Caco-2 (cell line): ENCODE measurements around the gene GNB1. TPM values are rescaled to one million over a fixed set of nuclear protein-coding genes. Genes with fewer than 3 reads are reported as not detected.

Experiments
- BruUV-seq: library from RNA; stranded (reverse); fragments of 400-500 nt; replicated peaks from 2 replicates; lab custom pipeline; 2021; lab: Mats Ljungman, UMichigan
- CTCF ChIA-PET: fragments of 300-600 bp; sonication (Branson Sonifier 250); formaldehyde crosslinking; loops from one replicate; lab custom pipeline; 2022; ENCODE audit warnings: antibody characterized with exemption; lab: Charles Lee
- POLR2A ChIA-PET: fragments of 300-600 bp; sonication (Branson Sonifier 250); formaldehyde crosslinking; loops from one replicate; lab custom pipeline; 2022; ENCODE audit warnings: antibody characterized with exemption; lab: Charles Lee
- DNase-seq, 2 experiments: peaks; one replicate each; pipeline versions ENCODE4 v3.0.0 to v3.0.0-alpha.2; 2020 to 2022
- H3K27me3 ChIP-seq: replicated peaks from 2 replicates; pipeline ENCODE4 v1.6.0; 2011; ENCODE audit warnings: low read length; ENCODE audit not compliant: control insufficient read depth, insufficient read depth
- H3K36me3 ChIP-seq: 2 replicates; pipeline ENCODE4 v1.5.1; 2011; ENCODE audit warnings: low read length; ENCODE audit not compliant: control insufficient read depth, insufficient read depth
- H3K4me1 ChIP-seq: fragments of 250-450 bp; sonication (Bioruptor Pico); 2 replicates; pipeline ENCODE4 v1.5.1; 2020; ENCODE audit warnings: mild to moderate bottlenecking
- H3K4me3 ChIP-seq: 2 replicates; pipeline ENCODE4 v1.5.1; 2011; ENCODE audit warnings: low read depth, mild to moderate bottlenecking, control low read depth, low read length
- H3K9me3 ChIP-seq: fragments of 250-450 bp; sonication (Bioruptor Pico); 2 replicates; pipeline ENCODE4 v1.5.1; 2020; ENCODE audit warnings: mild to moderate bottlenecking, moderate library complexity
- H3K27ac Mint-ChIP-seq: one replicate; pipeline ENCODE4 v1.8.0; 2022; ENCODE audit warnings: mixed read lengths; ENCODE audit not compliant: unreplicated experiment
- H3K27me3 Mint-ChIP-seq: one replicate; pipeline ENCODE4 v1.8.0; 2022; ENCODE audit warnings: mixed read lengths; ENCODE audit not compliant: insufficient read depth, unreplicated experiment
- H3K36me3 Mint-ChIP-seq: one replicate; pipeline ENCODE4 v1.8.0; 2022; ENCODE audit warnings: mild to moderate bottlenecking, mixed read lengths; ENCODE audit not compliant: insufficient read depth, unreplicated experiment
- H3K4me1 Mint-ChIP-seq: one replicate; pipeline ENCODE4 v1.8.0; 2022; ENCODE audit warnings: low read depth, mixed read lengths; ENCODE audit not compliant: unreplicated experiment
- H3K4me3 Mint-ChIP-seq: one replicate; pipeline ENCODE4 v1.8.0; 2022; ENCODE audit warnings: mild to moderate bottlenecking, moderate library complexity, mixed read lengths; ENCODE audit not compliant: unreplicated experiment
- H3K9me3 Mint-ChIP-seq: one replicate; pipeline ENCODE4 v1.8.0; 2022; ENCODE audit warnings: mixed read lengths; ENCODE audit not compliant: unreplicated experiment
- CTCF ChIP-seq, 2 experiments: fragments of 200-600 bp in 1 of 2; IDR thresholded peaks; 1 replicate in 1 of 2; 2 replicates in 1 of 2; pipeline versions ENCODE4 v1.5.1 to v1.8.0; 2011 to 2022; ENCODE audit warnings: antibody characterized with exemption in 1 of 2, control low read depth in 1 of 2, inconsistent platforms in 1 of 2, low read depth in 1 of 2, low read length in 1 of 2, mild to moderate bottlenecking in 1 of 2, moderate library complexity in 1 of 2; ENCODE audit not compliant: insufficient read depth in 1 of 2, severe bottlenecking in 1 of 2, unreplicated experiment in 1 of 2
- intact Hi-C: fragments of 100-400 bp; cut with micrococcal nuclease; formaldehyde crosslinking; loops from one replicate; pipeline ENCODE4 v1.10.0; 2022; ENCODE audit not compliant: unreplicated experiment
- total RNA-seq: library from RNA; stranded (reverse); gene quantifications from 2 replicates; pipeline ENCODE4 v1.2.3, GENCODE V29; 2022

Gene GNB1
- total RNA-seq, 1 experiment from 2014 or later, result 301 TPM

- Histone ChIP-seq H3K9me3 (peaks cover 2% of the 10 kb centered on the region; the same call in 1 of the 2 replicates), H3K4me1 (peaks cover 23% of the 10 kb centered on the region), H3K4me3 (peak overlapping the region; percentile 16), H3K27me3 (no peaks in the 10 kb centered on the region), H3K36me3 (peaks cover 2% of the 10 kb centered on the region; the same call in 1 of the 2 replicates)
- TF ChIP-seq CTCF (IDR thresholded peaks at IDR 0.05; ENCODE audit: insufficient read depth in 1 of 2, low read depth in 1 of 2, low read length in 1 of 2, severe bottlenecking in 1 of 2, unreplicated experiment in 1 of 2), result no peak
- no TSS peak for BruUV-seq
- CTCF ChIA-PET, result no interaction called here
- DNase-seq, result peak in 1 of 2 experiments; percentile 39
- intact Hi-C loops, result no loop called here
- POLR2A ChIA-PET, result no interaction called here
- Mint-ChIP-seq H3K27ac (no peak overlapping the region), H3K9me3 (no peaks in the 10 kb centered on the region), H3K36me3 (peaks cover 46% of the 10 kb centered on the region), H3K4me1 (no peaks in the 10 kb centered on the region), H3K4me3 (no peak overlapping the region), H3K27me3 (no peaks in the 10 kb centered on the region)
Measured at GRCh38 chr1:1782399-1783221, 108.3 kb downstream of the GNB1 start.

GRCh38 chr1:1781526-1781903 is 109.4 kb downstream of the GNB1 start:
- ChIA-PET POLR2A (no interaction called here), CTCF (no interaction called here)
- peaks cover 2% of the 10 kb centered on the region; the same call in 1 of the 2 replicates for H3K9me3 ChIP-seq
- no TSS peak for BruUV-seq
- intact Hi-C loops, result no loop called here
- H3K27me3 Mint-ChIP-seq, result no peaks in the 10 kb centered on the region
- no peaks in the 10 kb centered on the region; the same call in 1 of the 2 replicates for H3K36me3 ChIP-seq
- DNase-seq, result no peak
- peaks cover 28% of the 10 kb centered on the region for H3K4me1 ChIP-seq
- peak overlapping the region; percentile 83 for H3K27ac Mint-ChIP-seq
- H3K4me1 Mint-ChIP-seq, result peaks cover 5% of the 10 kb centered on the region
- peaks cover 36% of the 10 kb centered on the region for H3K36me3 Mint-ChIP-seq
- no peaks in the 10 kb centered on the region for H3K9me3 Mint-ChIP-seq
- TF ChIP-seq CTCF (IDR thresholded peaks at IDR 0.05; ENCODE audit: insufficient read depth in 1 of 2, low read depth in 1 of 2, low read length in 1 of 2, severe bottlenecking in 1 of 2, unreplicated experiment in 1 of 2), result no peak
- no peak overlapping the region for H3K4me3 ChIP-seq
- no peak overlapping the region for H3K4me3 Mint-ChIP-seq
- H3K27me3 ChIP-seq, result no peaks in the 10 kb centered on the region

- BruUV-seq, result no TSS peak
- H3K36me3 ChIP-seq, result no peaks in the 10 kb centered on the region
- ChIA-PET POLR2A (no interaction called here), CTCF (interaction anchor here (0.9 to 2.1 kb wide), 2 partner anchors 8 to 128 kb away, joined by 3 to 6 read pairs; no protein-coding TSS in a partner anchor)
- Mint-ChIP-seq H3K36me3 (peaks cover 40% of the 10 kb centered on the region), H3K9me3 (no peaks in the 10 kb centered on the region), H3K4me3 (no peak overlapping the region), H3K4me1 (peaks cover 9% of the 10 kb centered on the region), H3K27ac (peak overlapping the region; percentile 83), H3K27me3 (no peaks in the 10 kb centered on the region)
- no peak overlapping the region for H3K4me3 ChIP-seq
- intact Hi-C loops, result no loop called here
- peaks cover 28% of the 10 kb centered on the region for H3K4me1 ChIP-seq
- peaks cover 2% of the 10 kb centered on the region; the same call in 1 of the 2 replicates for H3K9me3 ChIP-seq
- no peak for DNase-seq
- no peaks in the 10 kb centered on the region for H3K27me3 ChIP-seq
- no peak for TF ChIP-seq CTCF (IDR thresholded peaks at IDR 0.05; ENCODE audit: insufficient read depth in 1 of 2, low read depth in 1 of 2, low read length in 1 of 2, severe bottlenecking in 1 of 2, unreplicated experiment in 1 of 2)
Measured at GRCh38 chr1:1780598-1781525, 110.0 kb downstream of the GNB1 start.
